ENCODE results near the gene CCDC85B.

- no peak for TF ChIP-seq CTCF (IDR thresholded peaks at IDR 0.05; ENCODE audit: poor library complexity)
- TF ChIP-seq EZH2 (IDR thresholded peaks at IDR 0.05; ENCODE audit: borderline replicate concordance) = no peak
- TF ChIP-seq EZH2phosphoT487 (IDR thresholded peaks at IDR 0.05; ENCODE audit: low read depth, severe bottlenecking, unreplicated experiment) = no peak
These were observed 40.0 kb upstream of the CCDC85B start for GRCh38 chr11:65850217-65851082.
